MM.1S (cell line): ENCODE measurements around the gene NDUFV2.

ENCODE experiments used
- EZH2 ChIP-seq: fragments of 300-600 bp; sonication (generic); optimal IDR thresholded peaks from 2 replicates; pipeline ENCODE3; 2017; ENCODE audit warnings: low read depth, mild to moderate bottlenecking, antibody characterized with exemption, low read length, mixed read lengths
- TF ChIP-seq, protein P1 (sequence below): fragments of 300-600 bp; sonication (generic); IDR thresholded peaks from 2 replicates; pipeline ENCODE4 v1.5.1; 2016; ENCODE audit warnings: antibody characterized with exemption, low read length, mixed read lengths

DNA sequence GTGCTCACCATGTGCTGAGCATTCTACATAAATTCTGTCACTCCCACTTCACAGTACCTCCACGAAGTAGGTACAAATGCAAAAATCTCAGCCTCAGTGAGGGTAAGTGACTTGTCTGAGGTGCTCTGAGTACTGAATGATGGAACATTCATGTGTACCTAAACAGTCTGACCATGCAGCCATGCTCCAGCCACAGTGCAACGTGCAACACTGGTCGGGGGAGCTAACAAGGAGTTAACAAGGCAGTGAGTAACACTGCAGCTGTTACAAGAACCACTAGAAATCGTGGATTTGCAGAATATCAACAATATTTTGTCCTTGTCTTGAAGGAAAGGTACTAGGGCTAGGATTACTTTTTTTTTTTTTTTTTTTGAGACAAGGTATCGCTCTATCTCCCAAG is 36.6 kb upstream of the NDUFV2 start:
- TF ChIP-seq EZH2 = no peak
- TF ChIP-seq, protein P1, sequence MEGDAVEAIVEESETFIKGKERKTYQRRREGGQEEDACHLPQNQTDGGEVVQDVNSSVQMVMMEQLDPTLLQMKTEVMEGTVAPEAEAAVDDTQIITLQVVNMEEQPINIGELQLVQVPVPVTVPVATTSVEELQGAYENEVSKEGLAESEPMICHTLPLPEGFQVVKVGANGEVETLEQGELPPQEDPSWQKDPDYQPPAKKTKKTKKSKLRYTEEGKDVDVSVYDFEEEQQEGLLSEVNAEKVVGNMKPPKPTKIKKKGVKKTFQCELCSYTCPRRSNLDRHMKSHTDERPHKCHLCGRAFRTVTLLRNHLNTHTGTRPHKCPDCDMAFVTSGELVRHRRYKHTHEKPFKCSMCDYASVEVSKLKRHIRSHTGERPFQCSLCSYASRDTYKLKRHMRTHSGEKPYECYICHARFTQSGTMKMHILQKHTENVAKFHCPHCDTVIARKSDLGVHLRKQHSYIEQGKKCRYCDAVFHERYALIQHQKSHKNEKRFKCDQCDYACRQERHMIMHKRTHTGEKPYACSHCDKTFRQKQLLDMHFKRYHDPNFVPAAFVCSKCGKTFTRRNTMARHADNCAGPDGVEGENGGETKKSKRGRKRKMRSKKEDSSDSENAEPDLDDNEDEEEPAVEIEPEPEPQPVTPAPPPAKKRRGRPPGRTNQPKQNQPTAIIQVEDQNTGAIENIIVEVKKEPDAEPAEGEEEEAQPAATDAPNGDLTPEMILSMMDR = no peak
